PFSK-1 (cell line): ENCODE data around the gene TBKBP1.

Source experiments
- FOXP2 ChIP-seq: optimal IDR thresholded peaks from 2 replicates; pipeline ENCODE3; 2011; ENCODE audit warnings: borderline replicate concordance, control low read depth, inconsistent platforms; ENCODE audit not compliant: insufficient read depth; ENCODE audit errors: extremely low read length, extremely low read depth
- POLR2AphosphoS5 ChIP-seq: IDR thresholded peaks from 2 replicates; pipeline ENCODE4 v1.6.1; 2012; ENCODE audit warnings: low read depth, mild to moderate bottlenecking, control low read depth, low read length, moderate library complexity
- SIN3A ChIP-seq: IDR thresholded peaks from 2 replicates; pipeline ENCODE4 v1.6.1; 2012; ENCODE audit warnings: mild to moderate bottlenecking, low read length, moderate library complexity, borderline replicate concordance; ENCODE audit not compliant: insufficient read depth
- TAF1 ChIP-seq: IDR thresholded peaks from 2 replicates; pipeline ENCODE4 v1.6.1; 2012; ENCODE audit warnings: low read length, control low read depth, borderline replicate concordance; ENCODE audit not compliant: insufficient read depth
- TF ChIP-seq, protein P1 (sequence below), 2 experiments: IDR thresholded peaks; 2 replicates each; pipeline versions ENCODE4 v1.6.1 to v1.8.0; 2011 to 2012; ENCODE audit warnings: low read depth in 2 of 2, low read length in 2 of 2, control low read depth in 1 of 2, inconsistent platforms in 1 of 2, mild to moderate bottlenecking in 1 of 2, moderate library complexity in 1 of 2; ENCODE audit not compliant: insufficient read depth in 1 of 2

TBKBP1 gene

DNA sequence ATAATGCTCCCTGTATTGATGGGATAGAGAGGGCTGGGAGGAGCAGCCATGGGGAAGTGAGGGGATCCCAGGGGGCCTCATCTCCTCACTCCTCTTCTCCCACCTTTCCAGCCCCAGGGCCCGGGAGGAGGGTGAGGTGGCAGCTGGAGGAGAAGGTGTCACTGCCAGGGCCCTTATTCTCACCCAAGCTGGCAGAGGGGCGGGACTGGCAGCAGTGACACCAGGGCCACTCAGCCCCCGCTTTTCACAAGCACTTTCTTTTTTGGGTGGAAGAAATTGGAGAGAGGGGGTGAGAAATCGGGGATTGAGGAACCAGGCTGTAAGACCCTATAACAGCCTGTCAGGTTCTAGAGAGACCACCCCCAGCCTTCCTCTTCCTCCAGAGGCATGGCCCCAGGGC lies 36.7 kb downstream of the TBKBP1 start:
- TF ChIP-seq, protein P1, sequence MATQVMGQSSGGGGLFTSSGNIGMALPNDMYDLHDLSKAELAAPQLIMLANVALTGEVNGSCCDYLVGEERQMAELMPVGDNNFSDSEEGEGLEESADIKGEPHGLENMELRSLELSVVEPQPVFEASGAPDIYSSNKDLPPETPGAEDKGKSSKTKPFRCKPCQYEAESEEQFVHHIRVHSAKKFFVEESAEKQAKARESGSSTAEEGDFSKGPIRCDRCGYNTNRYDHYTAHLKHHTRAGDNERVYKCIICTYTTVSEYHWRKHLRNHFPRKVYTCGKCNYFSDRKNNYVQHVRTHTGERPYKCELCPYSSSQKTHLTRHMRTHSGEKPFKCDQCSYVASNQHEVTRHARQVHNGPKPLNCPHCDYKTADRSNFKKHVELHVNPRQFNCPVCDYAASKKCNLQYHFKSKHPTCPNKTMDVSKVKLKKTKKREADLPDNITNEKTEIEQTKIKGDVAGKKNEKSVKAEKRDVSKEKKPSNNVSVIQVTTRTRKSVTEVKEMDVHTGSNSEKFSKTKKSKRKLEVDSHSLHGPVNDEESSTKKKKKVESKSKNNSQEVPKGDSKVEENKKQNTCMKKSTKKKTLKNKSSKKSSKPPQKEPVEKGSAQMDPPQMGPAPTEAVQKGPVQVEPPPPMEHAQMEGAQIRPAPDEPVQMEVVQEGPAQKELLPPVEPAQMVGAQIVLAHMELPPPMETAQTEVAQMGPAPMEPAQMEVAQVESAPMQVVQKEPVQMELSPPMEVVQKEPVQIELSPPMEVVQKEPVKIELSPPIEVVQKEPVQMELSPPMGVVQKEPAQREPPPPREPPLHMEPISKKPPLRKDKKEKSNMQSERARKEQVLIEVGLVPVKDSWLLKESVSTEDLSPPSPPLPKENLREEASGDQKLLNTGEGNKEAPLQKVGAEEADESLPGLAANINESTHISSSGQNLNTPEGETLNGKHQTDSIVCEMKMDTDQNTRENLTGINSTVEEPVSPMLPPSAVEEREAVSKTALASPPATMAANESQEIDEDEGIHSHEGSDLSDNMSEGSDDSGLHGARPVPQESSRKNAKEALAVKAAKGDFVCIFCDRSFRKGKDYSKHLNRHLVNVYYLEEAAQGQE (IDR thresholded peaks at IDR 0.05; ENCODE audit: insufficient read depth in 1 of 2, low read depth in 2 of 2, low read length in 2 of 2), result no peak
- TF ChIP-seq SIN3A (no peak), POLR2AphosphoS5 (no peak), TAF1 (no peak), FOXP2 (no peak)

DNA sequence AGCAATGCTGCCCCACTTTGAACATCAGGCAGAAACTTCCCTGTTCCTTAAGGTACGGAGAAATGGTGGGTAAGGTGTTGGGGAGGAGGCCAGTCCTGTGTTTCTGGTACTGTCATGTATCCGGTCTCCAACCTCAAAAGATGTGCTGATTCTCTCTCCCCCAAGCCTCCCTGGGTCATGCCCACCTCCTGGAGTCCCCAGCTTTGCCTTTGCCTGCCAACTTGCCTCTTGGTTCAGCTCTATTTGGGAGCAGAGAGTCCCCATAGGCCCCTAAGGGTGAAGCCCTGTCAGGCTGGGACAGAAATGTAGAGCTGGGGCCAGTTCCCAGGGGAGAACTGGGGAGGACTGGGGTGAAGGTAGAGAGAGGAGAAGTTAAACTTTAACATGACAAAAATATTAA lies 37.4 kb downstream of the TBKBP1 start:
- TF ChIP-seq FOXP2 (no peak), TAF1 (no peak), POLR2AphosphoS5 (no peak), SIN3A (no peak)
- TF ChIP-seq, protein P1 (IDR thresholded peaks at IDR 0.05; ENCODE audit: insufficient read depth in 1 of 2, low read depth in 2 of 2, low read length in 2 of 2), result no peak

DNA sequence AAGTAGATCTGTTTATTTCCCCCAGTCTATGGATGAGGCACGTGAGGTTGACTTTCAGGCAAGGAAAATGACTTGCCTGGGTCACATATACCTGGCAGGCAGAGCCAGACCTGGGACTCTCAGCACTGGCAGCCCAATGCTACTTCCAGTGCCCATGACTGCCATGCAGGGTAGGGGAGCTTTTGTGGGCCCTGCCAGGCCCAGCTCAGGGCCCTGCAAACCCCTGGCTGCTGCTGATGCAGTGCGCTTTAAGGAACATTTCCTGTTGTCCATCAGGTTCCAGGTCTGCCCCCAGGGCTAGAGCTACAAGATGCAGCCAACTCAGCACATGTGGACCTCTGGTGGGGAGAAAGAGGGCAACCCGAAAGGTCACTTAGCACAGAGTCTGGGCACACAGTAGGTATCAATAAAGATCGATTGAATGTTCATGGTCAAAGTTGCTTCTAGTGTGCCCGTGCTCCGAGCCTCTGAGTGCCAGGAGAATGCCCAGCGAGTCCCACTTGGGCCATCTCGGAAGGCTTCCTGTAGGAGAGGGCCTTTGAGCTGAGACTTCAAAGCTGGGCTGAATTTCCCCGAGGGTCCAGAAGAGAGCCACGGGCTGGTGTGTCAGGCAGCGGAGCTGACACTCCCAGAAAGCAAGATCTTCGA lies 38.6 kb downstream of the TBKBP1 start:
- TF ChIP-seq SIN3A (no peak), POLR2AphosphoS5 (no peak), FOXP2 (no peak), TAF1 (no peak)
- TF ChIP-seq, protein P1 (IDR thresholded peaks at IDR 0.05; ENCODE audit: insufficient read depth in 1 of 2, low read depth in 2 of 2, low read length in 2 of 2), result no peak

DNA sequence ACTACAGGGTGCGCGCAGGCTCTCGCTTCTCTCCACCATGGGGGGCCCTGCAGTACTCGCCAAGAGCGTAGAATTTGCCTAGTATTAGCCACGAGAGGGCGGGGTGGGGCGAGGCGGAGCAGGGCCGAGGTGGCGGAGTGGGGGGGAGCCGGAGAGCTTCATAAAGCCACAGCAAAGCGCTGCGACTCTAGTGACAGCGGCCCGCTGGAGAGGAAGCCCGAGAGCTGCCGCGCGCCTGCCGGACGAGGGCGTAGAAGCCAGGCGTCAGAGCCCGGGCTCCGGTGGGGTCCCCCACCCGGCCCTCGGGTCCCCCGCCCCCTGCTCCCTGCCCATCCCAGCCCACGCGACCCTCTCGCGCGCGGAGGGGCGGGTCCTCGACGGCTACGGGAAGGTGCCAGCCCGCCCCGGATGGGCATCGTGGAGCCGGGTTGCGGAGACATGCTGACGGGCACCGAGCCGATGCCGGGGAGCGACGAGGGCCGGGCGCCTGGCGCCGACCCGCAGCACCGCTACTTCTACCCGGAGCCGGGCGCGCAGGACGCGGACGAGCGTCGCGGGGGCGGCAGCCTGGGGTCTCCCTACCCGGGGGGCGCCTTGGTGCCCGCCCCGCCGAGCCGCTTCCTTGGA lies 39.2 kb downstream of the TBKBP1 start, which contains the start of gene TBX21:
TSS of gene TBX21 (plus strand) at position 190 of the 627 bp plus-strand sequence. CDS start at position 409, 219 bp downstream.
- TF ChIP-seq FOXP2, result no peak
- TF ChIP-seq SIN3A, result no peak
- TF ChIP-seq POLR2AphosphoS5, result no peak
- TF ChIP-seq, protein P1 (IDR thresholded peaks at IDR 0.05; ENCODE audit: insufficient read depth in 1 of 2, low read depth in 2 of 2, low read length in 2 of 2), result no peak
- no peak for TF ChIP-seq TAF1
